Heart right ventricle (tissue), 16 donors: Measurements from ENCODE around the gene MDFIC2. TPM values are rescaled to one million over a fixed set of nuclear protein-coding genes. Genes with fewer than 3 reads are reported as not detected.

ENCODE experiments used
- ATAC-seq, 8 donors: fragments of 200-7000 bp; cut with Tn5 transposase; one replicate each; pipeline ENCODE4 v1.9.1; 2020; ENCODE audit warnings: mild to moderate bottlenecking in 8 of 8, moderate library complexity in 8 of 8, moderate number of reproducible peaks in 1 of 8
- DNase-seq, 2 donors: peaks; one replicate each; pipeline ENCODE4 v3.0.0-alpha.2; 2020
- H3K27ac ChIP-seq, 10 donors: fragments of 200-600 bp; sonication (generic) in 2 of 10; one replicate each; pipeline versions ENCODE4 v1.5.0 to v1.8.0; 2020 to 2022; ENCODE audit warnings: mild to moderate bottlenecking in 3 of 10
- H3K27me3 ChIP-seq, 7 donors: fragments of 200-600 bp; one replicate each; pipeline ENCODE4 v1.8.0; 2021 to 2022; ENCODE audit warnings: mild to moderate bottlenecking in 2 of 7
- H3K36me3 ChIP-seq, 9 donors: fragments of 200-600 bp; sonication (generic) in 1 of 9; one replicate each; pipeline versions ENCODE4 v1.5.0 to v1.8.0; 2020 to 2022; ENCODE audit warnings: mild to moderate bottlenecking in 2 of 9
- H3K4me1 ChIP-seq, 9 donors: fragments of 200-600 bp; sonication (generic) in 1 of 9; one replicate each; pipeline versions ENCODE4 v1.5.0 to v1.8.0; 2020 to 2022; ENCODE audit warnings: mild to moderate bottlenecking in 4 of 9
- H3K4me3 ChIP-seq, 10 donors: fragments of 200-600 bp; sonication (generic) in 2 of 10; one replicate each; pipeline versions ENCODE4 v1.5.0 to v1.8.0; 2020 to 2022; ENCODE audit warnings: mild to moderate bottlenecking in 7 of 10, moderate library complexity in 2 of 10
- H3K9me3 ChIP-seq, 11 donors: fragments of 200-600 bp in 10 of 11; sonication (generic) in 2 of 11; one replicate each; pipeline versions ENCODE4 v1.5.0 to v1.8.0; 2013 to 2022; ENCODE audit warnings: mild to moderate bottlenecking in 2 of 11, control low read depth in 1 of 11, moderate library complexity in 1 of 11
- CTCF ChIP-seq, 9 donors: fragments of 200-600 bp; sonication (generic) in 2 of 9; IDR thresholded peaks; one replicate each; pipeline versions ENCODE4 v1.5.0 to v1.8.0; 2021 to 2022; ENCODE audit warnings: antibody characterized with exemption in 9 of 9, mild to moderate bottlenecking in 5 of 9, moderate library complexity in 1 of 9
- WGBS, 2 donors: extraction: QIAGEN DNeasy Blood & Tissue Kit; methylation state at CpG; one replicate each; pipeline ENCODE4 v1.1.7; 2013; ENCODE audit warnings: inconsistent platforms in 1 of 2; 5-methylcytosine and 5-hydroxymethylcytosine counted together
- intact Hi-C, 10 donors: fragments of 100-400 bp; cut with DNase I; formaldehyde crosslinking; loops; one replicate each; pipeline versions ENCODE4 v1.11.1 to v1.14.2; 2022
- polyA plus RNA-seq, 2 donors: library from polyadenylated mRNA; stranded (reverse); fragments of 200-250 nt; gene quantifications; one replicate each; pipeline ENCODE4 v1.2.3, GENCODE V29; 2013
- total RNA-seq, 10 donors: library from RNA; stranded (reverse); fragmentation: NEBNext Ultra II Directional in 3 of 10; extraction: Animal tissue kit (Norgen Biotek cat#: 25700) in 3 of 10; gene quantifications; one replicate each; pipeline versions ENCODE4 v1.2.1 to v1.2.4, GENCODE V29; 2021 to 2023
- donor health status: Arrhythmogenic right ventricular cardiomyopathy.
- donor health status: ischemic (EF 13 %, LVEDD 7.1; RV severe dilation, severe dysfunction).
- donor health status: healthy with polysubstance abuse.
- donor health status: DM: no; HTN: yes; CAD: no.
- donor health status: DM: no; HTN: no; CAD: no.
- donor health status: ischemic (EF 25% LVEDD 6.9; RV normal size, moderate dysfunction).
- donor health status: ischemic (EF 25% LVEDD 5.7; RV mildly dilated, moderate dysfunction).
- donor health status: healthy.
- donor health status: DM: yes; HTN: yes; CAD: no.
- donor health status: Ischemic cardiomyopathy.
- donor health status: ischemic (EF 35%, LVEDD 5.7; RV mildly dilated, moderate dysfunction).
- donor health status: nonischemic (EF 11% LVEDD 7.7; RV severe dilation, severe dysfunction).
- donor health status: DM: yes; HTN: yes; CAD: no.
- donor health status: PGD.
- donor health status: ischemic (EF 29% LVEDD 5.4; RV normal size, mild dysfunction).
- donor health status: nonischemic (EF 23%, LVEDD 6.1; RV moderate dilation, normal function).

Gene MDFIC2
- total and polyA plus RNA-seq, 12 donors = 0.06 TPM; not detected in 11

- Histone ChIP-seq H3K9me3 (peaks cover 0 to 10% (median 0%) of the 10 kb centered on the region in 11 donors), H3K27ac (no peak overlapping the region), H3K4me3 (no peak overlapping the region), H3K27me3 (peaks cover 0 to 3% (median 0%) of the 10 kb centered on the region in 7 donors), H3K4me1 (no peaks in the 10 kb centered on the region), H3K36me3 (no peaks in the 10 kb centered on the region)
- ATAC-seq = no peak
- intact Hi-C loops = no loop called here
- 70% methylated on average over 1 of the region's 1 CpG for WGBS, 2 donors
- no peak for TF ChIP-seq CTCF (IDR thresholded peaks at IDR 0.05)
- DNase-seq = no peak
These were observed 2.6 kb upstream of the MDFIC2 start for GRCh38 chr3:70315021-70315420.

- DNase-seq (no peak), ATAC-seq (no peak)
- H3K9me3 ChIP-seq = no peaks in the 10 kb centered on the region
- intact Hi-C loops = no loop called here
- no peak for TF ChIP-seq CTCF (IDR thresholded peaks at IDR 0.05)
- H3K36me3 ChIP-seq = no peaks in the 10 kb centered on the region
- H3K27ac ChIP-seq = no peak overlapping the region
- H3K4me1 ChIP-seq = no peaks in the 10 kb centered on the region
- H3K27me3 ChIP-seq = no peaks in the 10 kb centered on the region
- H3K4me3 ChIP-seq = no peak overlapping the region
- WGBS, 2 donors = 88 to 91% methylated on average over 1 of the region's 1 CpG
These were observed 1.6 kb downstream of the MDFIC2 start for GRCh38 chr3:70310809-70311208.

GRCh38 chr3:70309591-70309990 is 2.8 kb downstream of the MDFIC2 start:
- Histone ChIP-seq H3K4me1 (no peaks in the 10 kb centered on the region), H3K36me3 (no peaks in the 10 kb centered on the region), H3K27ac (no peak overlapping the region), H3K4me3 (no peak overlapping the region), H3K27me3 (no peaks in the 10 kb centered on the region), H3K9me3 (no peaks in the 10 kb centered on the region)
- DNase-seq (no peak), ATAC-seq (no peak)
- WGBS, 2 donors = 61 to 79% methylated on average over 3 of the region's 3 CpGs
- no peak for TF ChIP-seq CTCF (IDR thresholded peaks at IDR 0.05)
- intact Hi-C loops = no loop called here

GRCh38 chr3:70308760-70309159 is 3.7 kb downstream of the MDFIC2 start:
- intact Hi-C loops = no loop called here
- Histone ChIP-seq H3K36me3 (no peaks in the 10 kb centered on the region), H3K4me3 (no peak overlapping the region), H3K27me3 (no peaks in the 10 kb centered on the region), H3K4me1 (no peaks in the 10 kb centered on the region), H3K27ac (no peak overlapping the region), H3K9me3 (no peaks in the 10 kb centered on the region)
- WGBS, 2 donors = 48 to 49% methylated on average over 3 of the region's 3 CpGs
- ATAC-seq (no peak), DNase-seq (no peak)
- TF ChIP-seq CTCF (IDR thresholded peaks at IDR 0.05) = no peak

- Histone ChIP-seq H3K27me3 (no peaks in the 10 kb centered on the region), H3K4me1 (no peaks in the 10 kb centered on the region), H3K4me3 (no peak overlapping the region), H3K27ac (no peak overlapping the region), H3K36me3 (no peaks in the 10 kb centered on the region), H3K9me3 (no peaks in the 10 kb centered on the region)
- DNase-seq (no peak), ATAC-seq (no peak)
- intact Hi-C loops = no loop called here
- TF ChIP-seq CTCF (IDR thresholded peaks at IDR 0.05) = no peak
These were observed 5.7 kb downstream of the MDFIC2 start for GRCh38 chr3:70306736-70307135.
